ENCODE data around the gene DNLZ.
"Not testable (repeated sequence)": the region's sequence is repeated elsewhere in the genome, so short reads cannot be mapped to it uniquely, and the experiment has no call there.

DNLZ gene

DNA sequence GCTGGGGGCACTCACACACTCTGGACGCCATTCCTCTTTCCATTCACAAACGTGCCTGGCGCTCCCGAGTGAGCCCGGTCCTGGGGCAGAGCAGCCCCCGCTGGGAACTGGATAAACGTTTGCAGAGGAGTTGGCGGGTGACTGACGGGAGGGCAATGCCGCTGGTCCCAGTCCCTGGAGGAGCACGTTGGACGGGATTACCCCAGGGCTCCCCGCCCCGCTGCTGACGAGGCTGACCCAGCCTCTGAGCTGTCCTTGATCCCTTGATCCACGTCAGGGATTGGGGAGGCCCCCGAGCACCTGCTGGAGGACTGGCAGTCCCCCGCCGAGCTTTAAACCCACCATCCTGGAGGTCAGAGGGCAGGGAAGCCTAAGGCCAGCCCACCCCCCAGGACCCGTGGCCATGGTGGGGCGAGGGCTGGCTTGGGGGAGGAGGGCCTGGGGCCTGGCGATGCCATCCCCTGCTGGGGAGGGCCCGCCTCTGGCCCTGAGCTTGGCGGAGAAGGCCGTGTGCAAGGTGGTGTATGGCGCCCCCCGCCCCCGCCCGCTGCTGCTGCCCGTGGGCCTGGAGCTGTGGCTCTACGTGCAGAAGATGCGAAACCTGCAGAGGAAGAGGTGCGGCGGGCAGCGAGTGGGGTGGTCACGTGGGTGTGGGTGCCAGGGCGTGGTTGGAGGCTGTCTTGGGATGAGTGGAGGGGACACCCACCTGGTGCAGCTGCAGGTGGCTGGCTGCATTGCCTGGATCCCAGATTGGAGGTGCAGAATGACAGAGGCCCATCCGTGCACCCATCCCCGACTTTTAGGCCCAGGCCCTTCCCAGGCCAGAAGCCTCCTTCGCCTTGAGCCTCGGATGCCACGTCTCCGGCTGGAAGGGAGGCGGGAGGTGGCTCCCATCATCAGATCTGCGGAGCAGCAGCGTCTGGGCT lies 31.7 kb downstream of the DNLZ start:
- DNase-seq (ENCODE audit: low read depth, low spot score): no peak

DNA sequence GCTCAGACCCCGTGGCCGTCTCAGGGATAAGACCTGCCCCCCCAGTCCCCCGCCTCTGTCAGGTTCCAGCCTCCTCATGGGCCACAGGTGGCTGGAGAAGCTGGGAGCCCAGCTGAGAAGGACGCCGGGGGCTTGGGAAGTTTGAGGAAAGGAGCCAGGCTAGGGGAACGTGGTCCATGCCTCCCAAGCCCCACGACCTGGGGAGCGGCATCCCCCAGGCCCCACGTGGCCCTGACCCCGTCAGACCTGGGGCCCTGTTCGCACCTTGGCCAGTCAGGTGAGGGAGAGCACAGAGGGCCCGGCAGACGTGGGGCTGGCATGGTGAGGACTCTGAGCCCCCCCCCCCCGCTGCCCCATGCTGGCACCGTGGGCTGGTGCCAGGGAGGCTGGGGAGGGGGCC lies 32.5 kb downstream of the DNLZ start:
- DNase-seq (ENCODE audit: low read depth, low spot score): no peak

- DNase-seq (ENCODE audit: low read depth, low spot score): no peak
These were observed 33.0 kb downstream of the DNLZ start for GRCh38 chr9:136330406-136330990.

- DNase-seq (ENCODE audit: low read depth, low spot score): no peak
These were observed 33.7 kb downstream of the DNLZ start for GRCh38 chr9:136329636-136330405.

GRCh38 chr9:136329211-136329627 lies 34.3 kb downstream of the DNLZ start:
- no peak for DNase-seq (ENCODE audit: low read depth, low spot score)

- DNase-seq (ENCODE audit: low read depth, low spot score): no peak
These were observed 34.9 kb downstream of the DNLZ start for GRCh38 chr9:136328622-136329041.

DNA sequence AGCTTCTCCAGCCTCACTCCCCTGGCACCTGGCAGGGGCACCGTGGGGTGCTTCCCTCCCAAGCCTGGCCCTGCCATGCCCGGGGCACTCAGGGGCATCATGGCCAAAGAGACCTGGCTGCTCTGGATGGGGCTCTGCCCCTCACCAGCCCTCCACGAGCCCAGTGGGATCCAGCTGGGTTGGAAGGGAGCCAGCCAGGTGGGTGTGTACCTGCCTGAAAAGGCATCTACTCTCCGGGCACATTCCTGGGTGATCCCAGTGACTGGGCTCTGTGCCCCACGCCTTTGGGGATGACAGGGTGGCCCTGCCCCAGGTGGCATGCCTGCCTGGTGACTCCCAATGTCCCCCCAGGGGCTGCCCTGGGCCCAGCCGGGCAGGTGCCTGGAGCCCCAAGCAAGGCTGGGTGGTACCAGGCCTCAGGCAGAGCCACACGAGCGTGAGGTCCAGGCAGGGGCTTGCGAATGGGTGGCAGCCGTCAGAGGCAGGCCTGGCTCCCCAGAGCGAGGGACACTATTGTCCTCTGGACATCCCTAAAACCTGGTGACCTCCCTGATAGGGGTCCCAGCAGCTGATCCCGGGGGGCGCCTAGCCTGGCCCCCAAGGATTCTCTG lies 35.4 kb downstream of the DNLZ start:
- no peak for DNase-seq (ENCODE audit: low read depth, low spot score)

DNA sequence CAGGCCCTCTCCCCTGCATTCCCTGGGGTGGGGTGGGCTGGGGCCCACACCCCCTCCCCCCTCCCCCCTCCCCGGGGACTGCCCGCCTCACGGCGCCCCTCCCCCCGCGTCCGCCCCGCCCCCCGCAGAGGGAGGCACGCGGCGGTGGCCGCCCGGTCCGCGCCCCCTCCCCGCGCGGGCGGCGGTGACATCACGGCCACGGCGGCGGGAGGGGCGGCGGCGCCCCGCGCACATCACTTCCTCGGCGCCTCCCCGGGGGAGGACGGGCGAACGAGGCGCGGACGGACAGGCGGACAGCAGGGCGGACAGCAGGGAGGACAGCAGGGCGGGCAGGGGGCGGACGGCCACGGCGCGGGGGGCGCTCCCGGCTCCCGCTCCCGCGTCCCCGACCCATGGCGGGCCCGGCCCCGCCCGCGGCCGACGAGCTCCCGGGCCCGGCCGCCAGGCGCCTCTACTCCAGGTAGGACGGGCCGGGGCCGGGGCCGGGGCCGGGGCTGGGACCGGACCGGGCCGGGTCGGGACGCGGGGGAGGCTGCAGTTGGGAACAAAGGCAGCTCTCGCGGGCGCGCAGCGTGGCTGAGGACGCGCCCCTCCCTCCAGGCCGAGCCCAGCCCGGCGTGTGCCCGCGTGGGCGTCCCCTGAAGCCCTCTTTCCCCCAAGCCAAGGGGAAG lies 36.1 kb downstream of the DNLZ start, which contains the start of gene GPSM1:
GPSM1 (plus strand) TSS at position 236 of the 671 bp plus-strand sequence; CDS start at position 393, 157 bp downstream.
- no peak for DNase-seq (ENCODE audit: low read depth, low spot score)

DNA sequence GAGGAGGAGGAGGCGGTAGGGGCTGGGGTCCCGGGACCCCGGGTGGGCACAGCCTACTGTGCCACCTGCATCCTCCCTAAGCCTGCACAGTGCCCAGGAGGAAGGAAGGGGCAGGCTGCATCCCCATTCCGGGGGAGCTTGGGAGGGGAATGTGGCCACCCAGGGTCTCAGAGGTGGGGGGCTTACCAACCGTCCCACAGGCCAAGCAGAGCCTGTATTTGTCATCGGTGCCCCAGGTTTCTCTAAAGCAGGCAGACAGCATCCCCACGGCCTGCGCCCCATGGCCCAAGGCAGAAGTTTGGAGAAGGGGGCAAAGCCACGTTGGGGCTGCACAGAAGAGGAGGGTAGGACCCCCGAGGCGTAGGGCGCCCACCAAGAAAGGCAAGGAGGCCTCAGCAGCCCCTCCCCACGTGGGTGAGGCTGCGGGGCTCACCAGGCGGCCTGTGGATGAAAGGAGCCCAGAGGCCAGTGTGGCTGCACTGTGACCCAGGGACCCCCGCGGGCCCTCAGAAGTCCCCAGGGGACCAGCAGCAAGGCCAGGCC lies 36.7 kb downstream of the DNLZ start:
- DNase-seq (ENCODE audit: low read depth, low spot score): peak; percentile 81

- DNase-seq (ENCODE audit: low read depth, low spot score): peak; percentile 98
These were observed 37.3 kb downstream of the DNLZ start for GRCh38 chr9:136326061-136326760.

- no peak for DNase-seq (ENCODE audit: low read depth, low spot score)
These were observed 38.2 kb downstream of the DNLZ start for GRCh38 chr9:136325358-136325757.

- DNase-seq (ENCODE audit: low read depth, low spot score): no peak
These were observed 38.8 kb downstream of the DNLZ start for GRCh38 chr9:136324501-136325300.

DNA sequence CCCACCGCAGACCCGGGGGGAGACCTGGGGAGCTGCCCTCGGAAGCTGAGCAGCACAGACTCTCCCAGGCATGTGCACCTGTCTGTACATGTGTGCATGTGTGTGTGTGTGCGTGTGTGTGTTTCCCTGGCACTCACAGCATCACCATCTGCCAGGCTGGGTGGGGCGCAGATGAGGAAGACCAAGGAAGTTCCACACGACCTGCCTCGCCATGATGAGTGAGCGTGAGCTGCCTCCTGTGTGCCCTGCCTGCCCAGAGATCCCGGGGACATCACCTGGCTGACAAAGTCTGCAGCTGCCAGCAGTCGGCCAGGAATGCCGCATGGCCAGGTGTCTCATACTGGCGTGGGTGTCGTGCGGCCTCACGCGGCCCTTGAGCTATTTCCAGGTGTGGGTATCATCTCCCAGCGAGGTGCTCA lies 40.2 kb downstream of the DNLZ start:
- no peak for DNase-seq (ENCODE audit: low read depth, low spot score)

DNA sequence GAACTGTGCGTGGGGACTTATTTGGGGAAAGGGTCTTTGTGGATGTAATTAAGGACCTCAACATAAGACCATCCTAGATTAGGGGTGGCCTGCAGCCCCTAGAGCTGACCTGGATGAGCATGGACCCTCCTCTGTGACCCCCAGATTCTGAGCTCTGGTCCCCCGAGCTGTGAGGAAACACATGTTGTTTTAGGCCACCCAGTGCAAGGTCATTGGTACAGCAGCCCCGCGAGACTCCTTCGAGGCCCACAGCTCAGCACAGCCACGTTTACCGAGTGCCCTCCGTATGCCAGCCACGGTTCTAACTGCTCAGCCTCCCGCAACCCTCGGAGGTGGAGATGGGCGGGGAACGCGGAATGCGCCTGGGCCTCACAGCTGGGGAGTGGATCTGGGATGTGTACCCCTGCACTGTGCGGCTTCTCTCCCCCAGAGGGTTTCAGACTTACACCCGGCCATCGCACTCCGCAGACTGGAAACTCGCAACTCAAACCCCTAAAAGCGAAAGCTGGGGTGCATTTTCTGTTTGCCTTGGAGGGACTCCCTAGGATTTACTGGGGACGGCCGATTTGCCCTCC lies 40.7 kb downstream of the DNLZ start:
- DNase-seq (ENCODE audit: low read depth, low spot score): no peak

DNA sequence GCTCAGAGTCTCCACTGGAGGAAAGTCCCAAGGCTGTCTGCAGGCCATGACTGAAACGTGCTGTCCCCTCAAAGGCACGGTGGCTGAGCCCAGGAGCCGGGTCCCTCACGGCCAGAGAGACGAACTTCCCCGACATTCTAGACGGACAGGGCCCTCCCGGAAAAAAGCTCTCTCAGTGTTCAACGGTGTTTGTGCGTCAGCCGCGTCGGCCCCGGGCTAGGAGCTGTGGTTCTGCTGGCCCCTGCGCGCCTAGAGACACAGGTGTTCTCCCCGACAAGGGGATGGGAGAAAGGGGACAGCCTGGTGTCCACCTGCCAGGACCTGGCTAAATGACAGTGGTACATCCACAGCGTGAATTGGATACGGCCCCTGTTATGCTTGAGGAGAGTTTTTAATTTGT lies 42.0 kb downstream of the DNLZ start:
- DNase-seq (ENCODE audit: low read depth, low spot score): no peak

DNA sequence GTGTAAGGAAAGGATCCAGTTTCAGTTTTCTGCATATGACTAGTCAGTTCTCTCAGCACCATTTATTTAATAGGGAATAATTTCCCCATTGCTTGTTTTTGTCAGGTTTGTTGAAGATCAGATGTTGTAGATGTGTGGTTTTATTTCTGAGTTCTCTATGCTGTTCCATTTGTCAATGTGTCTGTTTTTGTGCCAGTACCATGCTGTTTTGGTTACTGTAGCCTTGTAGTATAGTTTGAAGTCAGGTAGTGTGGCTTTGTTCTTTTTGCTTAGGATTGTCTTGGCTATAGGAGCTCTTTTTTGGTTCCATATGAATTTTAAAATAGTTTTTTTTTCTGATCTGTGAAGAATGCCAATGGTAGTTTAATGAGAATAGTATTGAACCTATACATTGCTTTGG lies 42.6 kb downstream of the DNLZ start:
- DNase-seq (ENCODE audit: low read depth, low spot score): not testable (repeated sequence)

GRCh38 chr9:136319955-136320354 lies 43.6 kb downstream of the DNLZ start:
- DNase-seq (ENCODE audit: low read depth, low spot score): not testable (repeated sequence)

DNA sequence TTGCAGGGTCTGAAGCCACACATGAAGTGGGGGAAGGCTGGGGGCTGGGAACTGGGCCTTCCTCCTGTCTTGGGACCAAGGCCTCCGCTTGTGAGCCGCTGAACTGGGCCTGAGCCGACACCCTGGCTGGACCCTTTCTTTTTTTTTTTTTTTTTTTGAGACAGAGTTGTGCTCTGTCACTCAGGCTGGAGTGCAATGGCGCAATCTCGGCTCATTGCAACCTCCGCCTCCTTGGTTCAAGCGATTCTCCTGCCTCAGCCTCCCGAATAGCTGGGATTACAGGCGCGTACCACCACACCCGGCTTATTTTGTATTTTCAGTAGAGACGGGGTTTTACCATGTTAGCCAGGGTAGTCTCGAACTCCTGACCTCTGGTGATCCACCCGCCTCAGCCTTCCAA lies 44.3 kb downstream of the DNLZ start:
- not testable (repeated sequence) for DNase-seq (ENCODE audit: low read depth, low spot score)

DNA sequence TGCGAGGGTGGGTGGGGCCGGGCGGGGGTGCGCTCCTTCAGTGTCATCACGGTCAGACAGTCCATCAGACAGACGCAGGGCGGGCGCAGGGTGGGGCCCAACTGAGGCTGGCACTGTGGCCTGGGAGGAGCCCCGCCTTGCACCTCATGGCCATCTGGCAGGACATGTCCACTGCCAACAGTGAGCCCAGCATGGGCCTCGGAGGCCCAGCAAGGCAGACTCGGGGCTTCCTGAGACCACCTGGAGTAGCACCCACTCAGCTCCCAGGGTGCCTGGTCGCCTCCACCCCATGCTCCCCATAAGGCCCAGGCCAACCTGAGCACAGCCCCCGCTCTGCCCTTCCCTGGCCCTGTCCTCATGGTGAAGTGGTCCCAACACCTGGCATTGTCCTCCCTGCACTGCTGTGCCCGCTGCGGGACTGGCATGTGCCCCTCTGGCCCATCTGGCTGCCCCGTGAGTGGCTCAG lies 44.7 kb downstream of the DNLZ start:
- DNase-seq (ENCODE audit: low read depth, low spot score): no peak
